ENCODE measurements around the gene MAGI1. TPM values are rescaled to one million over a fixed set of nuclear protein-coding genes. Genes with fewer than 3 reads are reported as not detected.
"Not testable (repeated sequence)": the region's sequence is repeated elsewhere in the genome, so short reads cannot be mapped to it uniquely, and the experiment has no call there.

Gene MAGI1
- total RNA-seq, 1 donor, result 13.0 TPM

- DNase-seq (ENCODE audit: low read depth), result no peak
- H3K4me3 ChIP-seq (ENCODE audit: low read depth, low read length), result no peak overlapping the region
- no peak for TF ChIP-seq CTCF (IDR thresholded peaks at IDR 0.05; ENCODE audit: insufficient read depth, low read length)
Measured at GRCh38 chr3:65873028-65873427, 165.7 kb downstream of the MAGI1 start.

- DNase-seq (ENCODE audit: low read depth), result peak; percentile 30
- TF ChIP-seq CTCF (IDR thresholded peaks at IDR 0.05; ENCODE audit: insufficient read depth, low read length), result no peak
- no peak overlapping the region for H3K4me3 ChIP-seq (ENCODE audit: low read depth, low read length)
Measured at GRCh38 chr3:65871305-65872141, 167.2 kb downstream of the MAGI1 start.

- DNase-seq (ENCODE audit: low read depth), result no peak
- TF ChIP-seq CTCF (IDR thresholded peaks at IDR 0.05; ENCODE audit: insufficient read depth, low read length), result no peak
- H3K4me3 ChIP-seq (ENCODE audit: low read depth, low read length), result no peak overlapping the region
Measured at GRCh38 chr3:65869798-65870197, 168.9 kb downstream of the MAGI1 start.

- H3K4me3 ChIP-seq (ENCODE audit: low read depth, low read length), result no peak overlapping the region
- no peak for TF ChIP-seq CTCF (IDR thresholded peaks at IDR 0.05; ENCODE audit: insufficient read depth, low read length)
- no peak for DNase-seq (ENCODE audit: low read depth)
Measured at GRCh38 chr3:65867463-65868210, 171.1 kb downstream of the MAGI1 start.

GRCh38 chr3:65864357-65864904 lies 174.3 kb downstream of the MAGI1 start:
- H3K4me3 ChIP-seq (ENCODE audit: low read depth, low read length), result no peak overlapping the region
- TF ChIP-seq CTCF (IDR thresholded peaks at IDR 0.05; ENCODE audit: insufficient read depth, low read length), result no peak
- no peak for DNase-seq (ENCODE audit: low read depth)

GRCh38 chr3:65861718-65862117 lies 177.0 kb downstream of the MAGI1 start:
- no peak for DNase-seq (ENCODE audit: low read depth)
- TF ChIP-seq CTCF (IDR thresholded peaks at IDR 0.05; ENCODE audit: insufficient read depth, low read length), result no peak
- no peak overlapping the region for H3K4me3 ChIP-seq (ENCODE audit: low read depth, low read length)

GRCh38 chr3:65859612-65860011 lies 179.1 kb downstream of the MAGI1 start:
- H3K4me3 ChIP-seq (ENCODE audit: low read depth, low read length); DNase-seq (ENCODE audit: low read depth): not testable (repeated sequence)
